DND-41 (cell line): ENCODE measurements around the gene CHD9.

ENCODE experiments used
- EZH2 ChIP-seq: IDR thresholded peaks from 3 replicates; pipeline ENCODE4 v1.6.1; 2012; ENCODE audit warnings: borderline replicate concordance, low read depth, mild to moderate bottlenecking, moderate library complexity, low read length, inconsistent platforms; ENCODE audit not compliant: severe bottlenecking
- TF ChIP-seq, protein P1 (sequence below): IDR thresholded peaks from 2 replicates; pipeline ENCODE4 v1.5.1; 2012; ENCODE audit warnings: borderline replicate concordance, low read length, moderate library complexity, mild to moderate bottlenecking; ENCODE audit not compliant: poor library complexity, severe bottlenecking; ENCODE audit errors: extremely low read depth

DNA sequence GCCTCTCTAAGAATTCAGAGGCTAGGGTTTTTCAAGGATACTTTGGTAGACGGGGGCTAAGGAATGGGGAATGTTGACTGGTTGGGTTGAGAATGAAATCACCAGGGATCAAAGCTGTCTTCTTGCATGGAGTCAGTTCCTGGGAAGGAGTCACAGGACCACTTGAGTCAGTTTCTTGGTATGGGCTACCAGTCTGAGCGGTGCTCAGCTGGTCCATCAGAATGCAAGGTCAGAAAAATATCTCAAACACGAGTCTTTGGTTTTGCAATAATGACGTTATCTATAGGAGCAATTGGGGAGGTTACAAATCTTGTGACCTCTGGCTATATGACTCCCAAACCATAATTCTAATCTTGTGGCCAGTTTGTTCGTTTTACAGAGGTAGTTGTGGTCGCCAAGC, 20.5 kb upstream of the CHD9 start:
- TF ChIP-seq, protein P1, sequence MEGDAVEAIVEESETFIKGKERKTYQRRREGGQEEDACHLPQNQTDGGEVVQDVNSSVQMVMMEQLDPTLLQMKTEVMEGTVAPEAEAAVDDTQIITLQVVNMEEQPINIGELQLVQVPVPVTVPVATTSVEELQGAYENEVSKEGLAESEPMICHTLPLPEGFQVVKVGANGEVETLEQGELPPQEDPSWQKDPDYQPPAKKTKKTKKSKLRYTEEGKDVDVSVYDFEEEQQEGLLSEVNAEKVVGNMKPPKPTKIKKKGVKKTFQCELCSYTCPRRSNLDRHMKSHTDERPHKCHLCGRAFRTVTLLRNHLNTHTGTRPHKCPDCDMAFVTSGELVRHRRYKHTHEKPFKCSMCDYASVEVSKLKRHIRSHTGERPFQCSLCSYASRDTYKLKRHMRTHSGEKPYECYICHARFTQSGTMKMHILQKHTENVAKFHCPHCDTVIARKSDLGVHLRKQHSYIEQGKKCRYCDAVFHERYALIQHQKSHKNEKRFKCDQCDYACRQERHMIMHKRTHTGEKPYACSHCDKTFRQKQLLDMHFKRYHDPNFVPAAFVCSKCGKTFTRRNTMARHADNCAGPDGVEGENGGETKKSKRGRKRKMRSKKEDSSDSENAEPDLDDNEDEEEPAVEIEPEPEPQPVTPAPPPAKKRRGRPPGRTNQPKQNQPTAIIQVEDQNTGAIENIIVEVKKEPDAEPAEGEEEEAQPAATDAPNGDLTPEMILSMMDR: no peak
- no peak for TF ChIP-seq EZH2
